Endothelial cell of umbilical vein (primary cell): Measurements from ENCODE around the gene SNUPN.

ENCODE experiments used
- EZH2 ChIP-seq: IDR thresholded peaks from 2 replicates; pipeline ENCODE4 v1.6.1; 2012; ENCODE audit warnings: borderline replicate concordance, low read depth, mild to moderate bottlenecking, moderate library complexity, low read length, inconsistent platforms; ENCODE audit not compliant: severe bottlenecking
- FOS ChIP-seq: IDR thresholded peaks from 2 replicates; pipeline ENCODE4 v1.6.1; 2011; ENCODE audit warnings: mild to moderate bottlenecking, low read length, moderate library complexity, borderline replicate concordance; ENCODE audit not compliant: insufficient read depth
- JUN ChIP-seq: IDR thresholded peaks from 2 replicates; pipeline ENCODE4 v1.6.1; 2011; ENCODE audit warnings: borderline replicate concordance, low read depth; ENCODE audit not compliant: insufficient read length, insufficient read depth
- MYC ChIP-seq: IDR thresholded peaks from one replicate; pipeline ENCODE4 v1.6.1; 2011; ENCODE audit warnings: mild to moderate bottlenecking, low read depth, low read length
- POLR2A ChIP-seq: IDR thresholded peaks from 2 replicates; pipeline ENCODE4 v1.6.1; 2012; ENCODE audit warnings: low read depth, mild to moderate bottlenecking, control low read depth, low read length
- POLR2AphosphoS5 ChIP-seq: IDR thresholded peaks from 2 replicates; pipeline ENCODE4 v1.6.1; 2012; ENCODE audit warnings: low read depth, mild to moderate bottlenecking, control low read depth, low read length, moderate library complexity; ENCODE audit not compliant: insufficient read depth
- TF ChIP-seq, protein P1 (sequence below), 2 donors: IDR thresholded peaks; 1 replicate in 1 of 2; 2 replicates in 1 of 2; pipeline ENCODE4 v1.5.1; 2011; ENCODE audit warnings: low read length in 2 of 2, mild to moderate bottlenecking in 2 of 2, moderate library complexity in 2 of 2, control low read depth in 1 of 2, inconsistent platforms in 1 of 2, low read depth in 1 of 2; ENCODE audit not compliant: insufficient read depth in 1 of 2; ENCODE audit errors: extremely low read depth in 1 of 2
- TF ChIP-seq, protein P2 (sequence below): IDR thresholded peaks from 2 replicates; pipeline ENCODE4 v1.6.1; 2011; ENCODE audit not compliant: insufficient read depth, insufficient read length

DNA sequence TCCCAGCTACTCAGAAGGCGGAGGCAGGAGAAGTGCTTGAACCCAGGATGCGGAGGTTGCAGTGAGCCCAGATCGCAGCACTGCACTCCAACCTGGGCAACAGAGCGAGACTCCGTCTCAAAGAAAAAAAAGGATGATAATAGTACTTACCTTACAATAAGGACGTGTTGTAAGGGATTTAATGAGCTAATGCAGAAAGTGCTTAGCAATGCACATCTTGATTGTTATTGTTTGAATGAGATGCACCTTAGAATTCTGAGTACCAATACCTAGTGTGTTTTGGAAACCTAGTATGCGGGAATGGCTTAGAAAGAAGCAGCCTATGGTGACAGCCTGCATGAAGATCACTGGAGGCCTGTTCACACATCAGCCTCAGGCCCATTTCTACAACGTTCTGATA is 19.5 kb downstream of the SNUPN start:
- no peak for TF ChIP-seq POLR2A
- TF ChIP-seq, protein P1, sequence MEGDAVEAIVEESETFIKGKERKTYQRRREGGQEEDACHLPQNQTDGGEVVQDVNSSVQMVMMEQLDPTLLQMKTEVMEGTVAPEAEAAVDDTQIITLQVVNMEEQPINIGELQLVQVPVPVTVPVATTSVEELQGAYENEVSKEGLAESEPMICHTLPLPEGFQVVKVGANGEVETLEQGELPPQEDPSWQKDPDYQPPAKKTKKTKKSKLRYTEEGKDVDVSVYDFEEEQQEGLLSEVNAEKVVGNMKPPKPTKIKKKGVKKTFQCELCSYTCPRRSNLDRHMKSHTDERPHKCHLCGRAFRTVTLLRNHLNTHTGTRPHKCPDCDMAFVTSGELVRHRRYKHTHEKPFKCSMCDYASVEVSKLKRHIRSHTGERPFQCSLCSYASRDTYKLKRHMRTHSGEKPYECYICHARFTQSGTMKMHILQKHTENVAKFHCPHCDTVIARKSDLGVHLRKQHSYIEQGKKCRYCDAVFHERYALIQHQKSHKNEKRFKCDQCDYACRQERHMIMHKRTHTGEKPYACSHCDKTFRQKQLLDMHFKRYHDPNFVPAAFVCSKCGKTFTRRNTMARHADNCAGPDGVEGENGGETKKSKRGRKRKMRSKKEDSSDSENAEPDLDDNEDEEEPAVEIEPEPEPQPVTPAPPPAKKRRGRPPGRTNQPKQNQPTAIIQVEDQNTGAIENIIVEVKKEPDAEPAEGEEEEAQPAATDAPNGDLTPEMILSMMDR (IDR thresholded peaks at IDR 0.05; ENCODE audit: extremely low read depth in 1 of 2, insufficient read depth in 1 of 2, low read depth in 1 of 2, low read length in 2 of 2): no peak
- TF ChIP-seq MYC: no peak
- TF ChIP-seq, protein P2, sequence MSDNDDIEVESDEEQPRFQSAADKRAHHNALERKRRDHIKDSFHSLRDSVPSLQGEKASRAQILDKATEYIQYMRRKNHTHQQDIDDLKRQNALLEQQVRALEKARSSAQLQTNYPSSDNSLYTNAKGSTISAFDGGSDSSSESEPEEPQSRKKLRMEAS: no peak
- no peak for TF ChIP-seq EZH2
- no peak for TF ChIP-seq POLR2AphosphoS5
- TF ChIP-seq FOS: no peak
- TF ChIP-seq JUN: no peak
